A549 treated with Mapracorat at 1 μM for 4 hours (cell line): ENCODE data around the gene FNDC7. TPM values are rescaled to one million over a fixed set of nuclear protein-coding genes. Genes with fewer than 3 reads are reported as not detected.

ENCODE experiments used
- total RNA-seq: library from RNA; stranded (reverse); fragments of 200-300 nt; extraction: Qiagen RNA extraction; gene quantifications from 5 replicates; pipeline ENCODE4 v1.2.3, GENCODE V29; 2022

The FNDC7 gene, protein sequence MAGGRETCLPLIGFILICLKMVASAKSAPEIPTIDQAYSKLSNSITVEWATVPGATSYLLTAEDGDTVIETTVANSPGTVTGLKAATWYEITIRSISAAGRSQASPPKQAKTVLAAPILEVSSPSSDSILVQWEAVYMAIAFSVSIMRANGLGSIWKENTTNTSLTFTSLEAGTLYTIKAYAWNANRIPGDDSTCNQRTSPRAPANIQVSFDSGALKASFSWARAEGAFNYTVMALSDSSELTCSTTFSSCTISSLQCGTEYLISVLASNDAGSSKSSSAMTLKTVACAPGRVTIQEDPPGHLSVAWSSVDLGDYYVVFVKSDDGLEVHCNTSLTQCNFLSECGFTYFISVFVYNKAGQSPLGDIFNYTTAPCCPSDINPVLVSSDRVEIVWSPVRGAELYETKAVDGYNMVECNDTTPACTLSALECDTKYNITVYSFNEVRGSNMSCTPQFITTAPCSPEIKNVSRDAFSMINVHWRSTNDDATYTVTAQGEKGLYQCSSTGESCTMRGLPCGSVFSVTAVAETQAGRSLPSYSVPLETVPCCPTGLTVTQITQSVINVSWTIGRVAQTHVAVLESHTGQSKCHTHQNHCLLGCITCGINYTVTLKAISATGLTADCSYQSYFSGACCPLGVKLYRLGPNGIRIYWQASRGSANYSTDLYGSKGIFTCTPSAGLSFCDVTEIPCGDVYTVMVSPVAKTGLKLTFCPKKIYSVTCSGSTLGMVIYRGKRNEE
- 0.06 TPM in 1 of 5 replicates, not detected in the others for total RNA-seq

DNA sequence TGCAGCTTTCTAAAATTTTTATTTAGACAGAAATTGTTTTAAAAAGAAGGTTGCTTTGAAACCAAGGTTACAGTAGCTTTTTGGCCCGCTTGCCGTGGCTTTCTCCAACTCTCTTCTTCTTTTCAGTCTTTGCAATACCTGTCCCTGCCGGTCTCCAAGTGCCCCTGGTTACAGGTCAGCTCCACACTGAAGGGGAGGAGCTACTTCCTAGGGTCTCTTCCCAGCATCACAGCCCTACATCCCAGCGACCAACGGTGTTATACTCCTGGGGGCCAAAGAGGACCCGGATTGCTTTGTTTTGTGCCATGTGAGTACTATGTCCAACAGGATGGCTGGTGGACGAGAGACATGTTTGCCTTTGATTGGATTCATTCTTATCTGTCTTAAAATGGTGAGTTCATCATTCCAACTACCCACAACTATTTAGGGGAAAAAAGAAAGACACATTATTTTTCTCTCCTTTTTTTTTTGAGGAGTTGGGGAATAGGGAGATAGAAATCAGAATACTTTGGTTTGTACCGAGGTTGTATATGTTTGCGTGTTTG is at the start of gene FNDC7:
Gene FNDC7, plus strand, starts transcription at position 303 of the 545 bp plus-strand sequence. Its CDS starts 26 bp downstream, at position 329.

DNA sequence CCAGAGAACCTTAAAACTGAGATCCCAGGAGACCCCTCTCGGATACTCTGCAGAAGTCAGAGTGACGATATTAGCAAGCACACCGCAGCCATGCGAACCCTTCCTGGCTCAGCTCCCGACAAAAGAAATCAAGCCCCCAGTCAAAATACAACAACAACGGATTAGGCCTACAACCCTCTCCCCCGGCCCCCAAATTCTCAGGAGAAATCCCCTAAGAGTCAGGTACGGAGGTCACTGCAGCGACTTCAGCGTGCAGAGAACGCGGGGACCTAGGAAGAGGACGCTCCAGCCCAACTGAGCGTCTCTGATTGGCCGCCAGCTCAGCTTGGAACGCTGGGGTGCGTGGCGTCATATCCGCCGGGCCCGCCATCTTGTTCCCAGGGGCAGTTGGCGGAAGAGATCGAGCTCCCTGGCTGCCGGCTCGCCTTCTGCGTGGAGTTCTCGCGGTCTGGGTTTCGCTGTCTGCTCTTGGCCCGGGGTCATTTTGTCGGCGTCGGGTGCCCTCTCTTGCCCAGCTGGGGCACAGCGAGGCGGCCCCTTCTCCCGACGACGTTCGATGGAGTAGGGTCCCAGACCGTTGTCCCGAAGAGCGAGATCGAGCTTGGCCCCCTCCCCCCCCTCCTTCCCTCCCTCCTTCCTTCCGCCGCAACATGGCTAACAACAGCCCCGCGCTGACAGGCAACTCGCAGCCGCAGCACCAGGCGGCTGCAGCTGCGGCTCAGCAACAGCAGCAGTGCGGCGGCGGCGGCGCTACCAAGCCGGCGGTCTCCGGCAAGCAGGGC is 20.6 kb upstream of the FNDC7 start, which contains the start of gene PRPF38B:
Gene PRPF38B, plus strand, starts transcription at position 369 of the 782 bp plus-strand sequence. Its CDS starts 282 bp downstream, at position 651.

DNA sequence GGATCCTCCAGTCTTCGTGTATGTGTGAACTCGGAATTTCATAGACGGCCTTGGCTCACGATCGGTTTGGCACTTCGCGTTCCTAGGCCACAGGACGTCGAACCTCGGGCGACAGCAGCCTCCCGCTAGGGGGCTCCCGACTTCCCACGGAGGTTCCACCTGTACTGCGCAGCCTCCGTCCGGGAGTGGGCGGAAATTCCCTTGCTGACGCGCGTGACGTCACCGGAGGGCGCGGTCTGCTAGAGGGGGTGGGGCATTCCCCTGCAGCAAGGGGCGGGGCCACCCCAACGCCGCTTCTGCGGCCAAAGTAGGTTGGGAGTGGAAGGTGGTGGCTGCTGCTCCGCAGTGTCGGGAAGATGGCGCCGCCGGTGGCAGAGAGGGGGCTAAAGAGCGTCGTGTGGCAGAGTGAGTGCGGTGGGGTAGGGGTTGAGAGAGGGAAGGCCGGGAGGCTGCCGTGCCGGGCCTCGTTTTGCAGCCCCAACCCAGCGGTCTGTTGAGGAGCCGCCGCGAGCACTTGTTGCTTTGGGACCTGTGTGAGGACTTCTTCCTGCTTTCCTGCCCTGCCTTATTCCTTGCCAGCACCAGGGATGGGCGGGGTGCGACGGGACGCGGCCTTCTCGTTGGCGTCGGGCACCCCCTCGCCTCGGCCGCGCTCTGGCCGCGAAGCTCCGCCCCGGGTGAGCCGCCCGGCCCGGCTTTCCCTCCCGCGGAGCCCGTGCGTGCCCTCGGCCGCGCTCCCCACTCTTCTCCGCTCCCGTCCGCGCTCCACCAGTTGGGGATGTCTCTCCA is 33.9 kb downstream of the FNDC7 start, which contains the start of gene STXBP3:
Gene STXBP3, plus strand, starts transcription at position 293 of the 789 bp plus-strand sequence. Its CDS starts 64 bp downstream, at position 357.

Other genes starting within 250 kb of the FNDC7 start
- gene EEIG2, start 152.8 kb upstream of the FNDC7 start, total RNA-seq: 4.3 to 5.4 TPM (median 5.3 TPM) in 5 replicates
- gene HENMT1, start 51.8 kb upstream of the FNDC7 start, total RNA-seq: 3.9 to 5.3 TPM (median 4.3 TPM) in 5 replicates
- 19.5 to 22.0 TPM (median 21.6 TPM) in 5 replicates for gene PRPF38B, start 20.6 kb upstream of the FNDC7 start, total RNA-seq
- gene STXBP3, start 33.8 kb downstream of the FNDC7 start, total RNA-seq: 17.3 to 24.7 TPM (median 20.4 TPM) in 5 replicates
- gene AKNAD1, start 144.2 kb downstream of the FNDC7 start, total RNA-seq: 0.78 to 2.5 TPM (median 1.2 TPM) in 5 replicates
- gene GPSM2, start 164.1 kb downstream of the FNDC7 start, total RNA-seq: 16.5 to 21.9 TPM (median 20.1 TPM) in 5 replicates